H1 (cell line): ENCODE measurements around the gene ZCCHC10. TPM values are rescaled to one million over a fixed set of nuclear protein-coding genes. Genes with fewer than 3 reads are reported as not detected.
"Not testable (repeated sequence)": the region's sequence is repeated elsewhere in the genome, so short reads cannot be mapped to it uniquely, and the experiment has no call there.

Experiments used
- CTCF ChIA-PET: fragments of 300-600 bp; sonication (Branson Sonifier 250); formaldehyde crosslinking; loops from one replicate; lab custom pipeline; 2021; ENCODE audit not compliant: partially characterized antibody; lab: Charles Lee
- POLR2A ChIA-PET: fragments of 300-600 bp; sonication (Branson Sonifier 250); formaldehyde crosslinking; loops from one replicate; lab custom pipeline; 2021; ENCODE audit warnings: inconsistent platforms; ENCODE audit not compliant: partially characterized antibody; lab: Charles Lee
- DNase-seq, 2 experiments: peaks; one replicate each; pipeline versions ENCODE4 v3.0.0 to v3.0.0-alpha.2; 2010 to 2022; ENCODE audit warnings: low spot score in 2 of 2, low read depth in 1 of 2, mixed read lengths in 1 of 2
- FAIRE-seq: peaks from 2 replicates; lab custom pipeline; 2011; peaks lifted over from hg19 to GRCh38; lab: Jason Lieb, UNC
- H2AFZ ChIP-seq: 2 replicates; pipeline ENCODE4 v1.8.1; 2012; ENCODE audit warnings: low read length, inconsistent platforms
- H2AK5ac ChIP-seq: 2 replicates; pipeline ENCODE4 v1.6.1; 2013; ENCODE audit warnings: low read depth, low read length
- H2BK120ac ChIP-seq: replicated peaks from 2 replicates; pipeline ENCODE3; 2013; ENCODE audit warnings: low read depth, low read length, inconsistent platforms
- H2BK12ac ChIP-seq: 2 replicates; pipeline ENCODE4 v1.6.1; 2013; ENCODE audit warnings: low read depth, low read length
- H2BK15ac ChIP-seq: 2 replicates; pipeline ENCODE4 v1.6.1; 2013; ENCODE audit warnings: low read length
- H2BK20ac ChIP-seq: 2 replicates; pipeline ENCODE4 v1.6.1; 2013; ENCODE audit warnings: low read length
- H2BK5ac ChIP-seq: 2 replicates; pipeline ENCODE4 v1.6.1; 2013; ENCODE audit warnings: low read depth, low read length
- H3K14ac ChIP-seq: 2 replicates; pipeline ENCODE4 v1.6.1; 2013; ENCODE audit warnings: inconsistent platforms; ENCODE audit not compliant: insufficient read length
- H3K18ac ChIP-seq: 2 replicates; pipeline ENCODE4 v1.6.1; 2013; ENCODE audit warnings: low read length; ENCODE audit errors: extremely low read depth
- H3K23ac ChIP-seq: 2 replicates; pipeline ENCODE4 v1.6.1; 2013; ENCODE audit warnings: inconsistent platforms; ENCODE audit not compliant: insufficient read length
- H3K23me2 ChIP-seq: 2 replicates; pipeline ENCODE4 v1.6.1; 2013; ENCODE audit warnings: low read depth, low read length
- H3K27ac ChIP-seq: 2 replicates; pipeline ENCODE4 v1.6.1; 2011; ENCODE audit warnings: low read depth, low read length, inconsistent platforms
- H3K27me3 ChIP-seq, 4 experiments: replicated peaks in 1 of 4; 1 replicate in 1 of 4; 2 replicates in 3 of 4; pipeline versions ENCODE4 v1.6.1 to v1.8.1; 2011 to 2013; ENCODE audit warnings: low read length in 3 of 4, mild to moderate bottlenecking in 3 of 4, inconsistent platforms in 2 of 4, mixed read lengths in 2 of 4, moderate library complexity in 1 of 4; ENCODE audit not compliant: control insufficient read depth in 3 of 4, insufficient read depth in 3 of 4; ENCODE audit errors: extremely low read depth in 1 of 4
- H3K36me3 ChIP-seq, 4 experiments: 2 replicates each; pipeline versions ENCODE4 v1.6.1 to v1.8.1; 2011 to 2013; ENCODE audit warnings: mild to moderate bottlenecking in 4 of 4, low read length in 3 of 4, moderate library complexity in 2 of 4, control low read depth in 1 of 4, inconsistent platforms in 1 of 4; ENCODE audit not compliant: insufficient read depth in 4 of 4, control insufficient read depth in 2 of 4
- H3K4ac ChIP-seq: replicated peaks from 2 replicates; pipeline ENCODE3; 2013; ENCODE audit warnings: low read length, low read depth, mixed read lengths, inconsistent platforms; ENCODE audit not compliant: insufficient read length
- H3K4me1 ChIP-seq, 4 experiments: replicated peaks in 1 of 4; 1 replicate in 1 of 4; 2 replicates in 3 of 4; pipeline versions ENCODE4 v1.6.1 to v1.8.1; 2011 to 2013; ENCODE audit warnings: low read length in 3 of 4, inconsistent platforms in 2 of 4, mixed read lengths in 1 of 4; ENCODE audit not compliant: insufficient read depth in 4 of 4, control insufficient read depth in 3 of 4
- H3K4me2 ChIP-seq, 2 experiments: 2 replicates each; pipeline versions ENCODE4 v1.6.1 to v1.8.1; 2011 to 2013; ENCODE audit warnings: low read depth in 2 of 2, low read length in 2 of 2, control low read depth in 1 of 2, inconsistent platforms in 1 of 2, mild to moderate bottlenecking in 1 of 2; ENCODE audit not compliant: insufficient read depth in 1 of 2
- H3K4me3 ChIP-seq, 4 experiments: fragments of 200-600, 300-600 bp in 1 of 4; sonication (generic), shearing (Covaris generic), sonication (Bioruptor Twin) in 1 of 4; 2 replicates each; pipeline versions ENCODE4 v1.5.1 to v1.8.1; 2011 to 2016; ENCODE audit warnings: low read length in 4 of 4, low read depth in 3 of 4, control low read depth in 2 of 4, inconsistent platforms in 2 of 4, mild to moderate bottlenecking in 2 of 4, mixed read lengths in 1 of 4, moderate library complexity in 1 of 4; ENCODE audit not compliant: insufficient read depth in 2 of 4; ENCODE audit errors: extremely low read depth in 1 of 4
- H3K56ac ChIP-seq: replicated peaks from 2 replicates; pipeline ENCODE3; 2013; ENCODE audit warnings: low read depth, mild to moderate bottlenecking, mixed read lengths, low read length, inconsistent platforms; ENCODE audit not compliant: insufficient read length
- H3K79me1 ChIP-seq: 2 replicates; pipeline ENCODE4 v1.6.1; 2013; ENCODE audit warnings: low read depth, low read length, control low read depth
- H3K79me2 ChIP-seq, 2 experiments: 2 replicates each; pipeline versions ENCODE4 v1.6.1 to v1.8.1; 2012 to 2013; ENCODE audit warnings: low read length in 2 of 2, mild to moderate bottlenecking in 2 of 2, inconsistent platforms in 1 of 2; ENCODE audit not compliant: insufficient read depth in 2 of 2, control insufficient read depth in 1 of 2
- H3K9ac ChIP-seq, 4 experiments: replicated peaks in 1 of 4; 1 replicate in 1 of 4; 2 replicates in 3 of 4; pipeline versions ENCODE4 v1.6.1 to v1.8.1; 2011 to 2013; ENCODE audit warnings: low read depth in 3 of 4, low read length in 3 of 4, control low read depth in 2 of 4, mild to moderate bottlenecking in 2 of 4, moderate library complexity in 2 of 4, inconsistent platforms in 1 of 4; ENCODE audit errors: extremely low read depth in 1 of 4
- H3K9me3 ChIP-seq, 2 experiments: 2 replicates each; pipeline versions ENCODE4 v1.6.1 to v1.8.1; 2012 to 2013; ENCODE audit warnings: mild to moderate bottlenecking in 2 of 2, moderate library complexity in 2 of 2, control low read depth in 1 of 2, inconsistent platforms in 1 of 2, low read depth in 1 of 2, low read length in 1 of 2, mixed read lengths in 1 of 2; ENCODE audit not compliant: insufficient read depth in 2 of 2
- H4K20me1 ChIP-seq, 2 experiments: replicated peaks in 1 of 2; 2 replicates each; pipeline versions ENCODE3 to v1.8.1; 2011 to 2013; ENCODE audit warnings: inconsistent platforms in 2 of 2, low read length in 2 of 2, mild to moderate bottlenecking in 1 of 2; ENCODE audit not compliant: insufficient read depth in 2 of 2, control insufficient read depth in 1 of 2
- H4K5ac ChIP-seq: 2 replicates; pipeline ENCODE4 v1.6.1; 2013; ENCODE audit warnings: low read length, low read depth, mixed read lengths, inconsistent platforms; ENCODE audit not compliant: insufficient read length
- H4K8ac ChIP-seq: 2 replicates; pipeline ENCODE4 v1.8.0; 2013; ENCODE audit warnings: mild to moderate bottlenecking, moderate library complexity, low read length, inconsistent platforms; ENCODE audit not compliant: insufficient read depth; ENCODE audit errors: extremely low read depth
- H4K91ac ChIP-seq: replicated peaks from 2 replicates; pipeline ENCODE3; 2013; ENCODE audit warnings: low read length, mixed read lengths, inconsistent platforms; ENCODE audit not compliant: insufficient read length
- WGBS, 2 experiments: shearing (Covaris generic) in 1 of 2; methylation state at CpG; one replicate each; pipeline versions ENCODE4 v1.1.6 to v1.1.7; 2013 to 2015; ENCODE audit warnings: low lambda C conversion rate in 2 of 2, mixed read lengths in 2 of 2, inconsistent platforms in 1 of 2, low coverage in 1 of 2, missing lambda C conversion rate in 1 of 2; ENCODE audit not compliant: insufficient replicate concordance in 2 of 2, insufficient coverage in 1 of 2, insufficient read length in 1 of 2; ENCODE audit errors: extremely low coverage in 1 of 2, missing lambda C conversion rate in 1 of 2; 5-methylcytosine and 5-hydroxymethylcytosine counted together
- polyA plus RNA-seq, 7 experiments: library from polyadenylated mRNA; depleted of rRNA in 3 of 7; stranded (reverse) in 5 of 7; unstranded in 2 of 7; fragments of >200 nt in 5 of 7; fragments of 200-250 nt in 2 of 7; gene quantifications; 1 replicate in 5 of 7; 2 replicates in 1 of 7; 4 replicates in 1 of 7; pipeline versions ENCODE4 v1.2.1 to v1.2.3, GENCODE V29; 2011 to 2013; ENCODE audit warnings: missing spikeins in 2 of 7, mixed read lengths in 2 of 7
- total RNA-seq: library from RNA; stranded (reverse); fragmentation: NEBNext Ultra II Directional; extraction: Animal tissue kit (Norgen Biotek cat#: 25700); gene quantifications from 2 replicates; pipeline ENCODE4 v1.2.1, GENCODE V29; 2021

Gene ZCCHC10
- total and polyA plus RNA-seq, 2 of the 8 experiments (the other 6 are each of a cell fraction or from before 2014, with no cell fraction given), result 22.4 to 32.9 TPM

DNA sequence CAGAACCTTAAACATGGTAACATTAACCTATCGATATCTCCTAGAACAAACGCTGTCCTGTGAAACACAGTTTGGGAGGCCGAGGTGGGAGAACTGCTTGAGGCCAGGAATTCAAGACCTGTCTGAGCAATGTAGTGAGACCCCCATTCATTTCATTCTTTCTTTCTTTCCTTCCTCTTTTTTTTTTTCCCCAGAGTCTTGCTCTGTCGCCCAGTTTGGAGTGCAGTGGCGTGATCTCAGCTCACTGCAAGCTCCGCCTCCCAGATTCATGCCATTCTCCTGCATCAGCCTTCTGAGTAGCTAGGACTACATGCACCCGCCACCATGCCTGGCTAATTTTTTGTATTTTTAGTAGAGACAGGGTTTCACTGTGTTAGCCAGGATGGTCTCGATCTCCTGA, 20.2 kb upstream of the ZCCHC10 start:
- FAIRE-seq, H3K4me2 ChIP-seq, H3K56ac ChIP-seq, H2BK120ac ChIP-seq, H3K23me2 ChIP-seq, H2BK5ac ChIP-seq, H3K9ac ChIP-seq, CTCF ChIA-PET, H4K5ac ChIP-seq, H3K27ac ChIP-seq, DNase-seq, H3K79me1 ChIP-seq, H3K4ac ChIP-seq, H3K4me1 ChIP-seq, H4K91ac ChIP-seq, H3K36me3 ChIP-seq, H3K23ac ChIP-seq, H2AK5ac ChIP-seq, H2BK20ac ChIP-seq, H3K18ac ChIP-seq, H4K20me1 ChIP-seq, H4K8ac ChIP-seq, H2BK12ac ChIP-seq, H2AFZ ChIP-seq, H3K4me3 ChIP-seq, H3K27me3 ChIP-seq, H2BK15ac ChIP-seq, H3K79me2 ChIP-seq, H3K14ac ChIP-seq, H3K9me3 ChIP-seq: not testable (repeated sequence)
- 98% methylated on average over 5 of the region's 8 CpGs; no CpG with 5 or more reads in 1 of the 2 experiments for WGBS, 2 experiments
- POLR2A ChIA-PET, result interaction anchor here (1.6 kb wide), 1 partner anchor 30 kb away, joined by 3 read pairs; no protein-coding TSS in a partner anchor
